Smooth muscle cell (in vitro differentiated cells): ENCODE data around the gene ZNF335. TPM values are rescaled to one million over a fixed set of nuclear protein-coding genes. Genes with fewer than 3 reads are reported as not detected.

Experiments
- DNase-seq: peaks from one replicate; lab custom pipeline; 2025; ENCODE audit not compliant: unreplicated experiment; lab: John Stamatoyannopoulos, UW
- H2AFZ ChIP-seq: fragments of 200-600 bp; sonication (generic); 2 replicates; pipeline ENCODE4 v1.6.0; 2016; ENCODE audit warnings: antibody characterized with exemption, low read depth, mild to moderate bottlenecking
- H3F3A ChIP-seq: fragments of 200-600 bp; sonication (generic); 2 replicates; pipeline ENCODE4 v1.6.0; 2017; ENCODE audit warnings: antibody characterized with exemption, low read depth
- H3K27ac ChIP-seq: fragments of 200-600 bp; sonication (generic); 2 replicates; pipeline ENCODE4 v1.5.1; 2016; ENCODE audit warnings: low read depth, mild to moderate bottlenecking
- H3K27me3 ChIP-seq: fragments of 200-600 bp; sonication (generic); 2 replicates; pipeline ENCODE4 v1.6.1; 2016; ENCODE audit warnings: low read depth, mild to moderate bottlenecking
- H3K36me3 ChIP-seq: fragments of 200-600 bp; sonication (generic); 2 replicates; pipeline ENCODE4 v1.5.1; 2016; ENCODE audit warnings: low read depth
- H3K4me1 ChIP-seq: fragments of 200-600 bp; sonication (generic); 2 replicates; pipeline ENCODE4 v1.5.1; 2016; ENCODE audit warnings: low read depth
- H3K4me2 ChIP-seq: fragments of 200-600 bp; sonication (generic); 2 replicates; pipeline ENCODE4 v1.6.0; 2016; ENCODE audit warnings: mild to moderate bottlenecking
- H3K4me3 ChIP-seq: fragments of 200-600 bp; sonication (generic); 2 replicates; pipeline ENCODE4 v1.5.1; 2016; ENCODE audit warnings: mild to moderate bottlenecking
- H3K79me2 ChIP-seq: fragments of 200-600 bp; sonication (generic); 2 replicates; pipeline ENCODE4 v1.6.0; 2016; ENCODE audit warnings: low read depth, mild to moderate bottlenecking
- H3K9ac ChIP-seq: fragments of 200-600 bp; sonication (generic); 2 replicates; pipeline ENCODE4 v1.6.0; 2016; ENCODE audit warnings: low read depth
- H3K9me3 ChIP-seq: fragments of 200-600 bp; sonication (generic); replicated peaks from 2 replicates; pipeline ENCODE4 v1.5.1; 2016; ENCODE audit warnings: low read depth
- H4K20me1 ChIP-seq: fragments of 200-600 bp; sonication (generic); 2 replicates; pipeline ENCODE4 v1.6.0; 2016; ENCODE audit warnings: low read depth
- CTCF ChIP-seq: fragments of 200-600 bp; sonication (generic); IDR thresholded peaks from 2 replicates; pipeline ENCODE4 v1.5.1; 2017; ENCODE audit warnings: borderline replicate concordance, mild to moderate bottlenecking, antibody characterized with exemption; ENCODE audit not compliant: insufficient read depth, poor library complexity, severe bottlenecking
- WGBS: methylation state at CpG from one replicate; pipeline ENCODE4 v1.1.7; 2016; ENCODE audit warnings: low lambda C conversion rate; 5-methylcytosine and 5-hydroxymethylcytosine counted together
- polyA plus RNA-seq: library from polyadenylated mRNA; unstranded; fragments of >200 nt; fragmentation: Nextera tagmentation; extraction: Ambion mirVana; gene quantifications from 2 replicates; pipeline ENCODE4 v1.2.1, GENCODE V29; 2016
- total RNA-seq: library from RNA; depleted of rRNA; stranded (reverse); fragments of >200 nt; gene quantifications from 2 replicates; pipeline ENCODE4 v1.2.3, GENCODE V29; 2014

The ZNF335 gene
- total and polyA plus RNA-seq, 2 experiments from 2014 or later: 11.2 to 14.2 TPM

DNA sequence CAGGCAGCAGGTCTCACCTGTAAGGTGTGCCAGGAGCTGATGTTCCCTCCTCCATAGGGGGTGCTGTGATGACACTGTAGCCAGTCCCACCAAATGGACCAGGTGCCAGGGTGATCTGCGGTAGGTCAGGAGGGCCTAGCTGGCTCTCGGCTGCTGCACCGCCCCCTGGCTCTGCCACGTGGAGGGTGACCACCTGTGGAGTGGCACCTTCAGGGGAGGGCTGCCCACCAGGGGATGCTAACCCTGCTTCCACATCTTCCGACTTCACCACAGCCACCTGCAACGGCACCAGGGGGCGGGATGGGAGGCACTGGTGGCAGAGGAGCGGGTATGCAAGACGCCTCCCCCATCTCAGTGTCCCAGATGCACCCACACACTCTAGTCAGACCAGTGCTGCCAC lies 18.3 kb downstream of the ZNF335 start:
- WGBS: 96% methylated on average over 9 of the region's 9 CpGs
- Histone ChIP-seq H3F3A (peaks cover 8% of the 10 kb centered on the region), H3K9me3 (no peaks in the 10 kb centered on the region), H3K79me2 (no peaks in the 10 kb centered on the region), H3K27me3 (no peaks in the 10 kb centered on the region), H3K27ac (no peak overlapping the region), H3K9ac (no peak overlapping the region), H4K20me1 (no peaks in the 10 kb centered on the region), H3K4me2 (no peak overlapping the region), H3K4me3 (no peak overlapping the region), H3K4me1 (no peaks in the 10 kb centered on the region), H3K36me3 (peaks cover 6% of the 10 kb centered on the region), H2AFZ (no peak overlapping the region)
- TF ChIP-seq CTCF: no peak
- no peak for DNase-seq

GRCh38 chr20:45952861-45953260 lies 19.1 kb downstream of the ZNF335 start:
- Histone ChIP-seq H3K4me2 (no peak overlapping the region), H3K9ac (no peak overlapping the region), H3F3A (peaks cover 8% of the 10 kb centered on the region), H3K36me3 (no peaks in the 10 kb centered on the region), H3K4me1 (no peaks in the 10 kb centered on the region), H4K20me1 (no peaks in the 10 kb centered on the region), H2AFZ (no peak overlapping the region), H3K27ac (no peak overlapping the region), H3K4me3 (no peak overlapping the region), H3K79me2 (no peaks in the 10 kb centered on the region), H3K9me3 (no peaks in the 10 kb centered on the region), H3K27me3 (no peaks in the 10 kb centered on the region)
- over 99% methylated on average over 5 of the region's 5 CpGs for WGBS
- TF ChIP-seq CTCF: no peak
- no peak for DNase-seq

DNA sequence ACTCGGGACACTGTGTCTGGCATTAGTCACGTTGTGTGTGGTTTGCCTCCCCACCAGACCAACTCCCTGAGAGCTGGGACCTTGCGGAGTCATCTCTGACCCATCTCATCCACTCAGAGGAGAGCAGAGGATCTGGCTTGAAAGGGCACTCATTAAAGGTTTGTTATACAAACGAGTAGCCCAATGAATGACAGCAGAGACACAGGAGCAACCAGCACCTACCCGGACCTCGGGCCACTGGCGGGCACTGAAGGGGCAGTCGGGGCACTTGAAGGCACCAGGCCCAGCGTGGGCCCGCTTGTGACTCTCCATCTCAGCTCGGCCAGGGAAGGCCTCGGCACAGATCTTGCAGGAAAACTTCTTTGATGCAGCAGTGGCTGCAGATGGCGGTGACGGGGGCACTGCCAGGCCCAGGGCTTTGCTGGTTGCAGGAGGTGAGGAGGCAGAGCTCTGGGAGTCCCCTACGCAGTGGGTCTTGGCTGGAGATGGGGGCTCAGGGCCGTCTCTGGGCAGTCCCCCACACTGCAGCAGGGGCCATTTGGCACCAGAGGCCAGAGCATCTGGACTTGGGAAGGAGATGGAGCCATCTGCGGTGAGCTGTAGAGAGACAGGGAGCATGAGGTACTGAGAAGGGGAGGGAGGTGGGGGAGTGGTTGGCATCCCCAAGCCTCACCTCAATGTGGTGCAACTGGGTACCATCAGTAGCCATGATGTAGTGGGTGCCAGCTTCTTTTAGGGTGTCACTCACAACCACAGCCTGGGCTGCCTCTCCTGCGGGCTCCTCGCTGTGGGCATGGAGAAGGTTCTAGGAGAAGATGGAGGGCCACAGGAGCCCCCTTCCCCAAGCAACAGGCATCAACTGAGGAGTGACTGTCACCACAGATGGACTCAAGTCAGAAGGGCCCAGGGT lies 19.8 kb downstream of the ZNF335 start:
- H4K20me1 ChIP-seq: no peaks in the 10 kb centered on the region
- H3F3A ChIP-seq: peaks cover 8% of the 10 kb centered on the region
- H3K27ac ChIP-seq: no peak overlapping the region
- H3K9ac ChIP-seq: no peak overlapping the region
- no peaks in the 10 kb centered on the region for H3K27me3 ChIP-seq
- no peaks in the 10 kb centered on the region for H3K9me3 ChIP-seq
- WGBS: 98% methylated on average over 19 of the region's 19 CpGs
- no peaks in the 10 kb centered on the region for H3K79me2 ChIP-seq
- no peak overlapping the region for H3K4me2 ChIP-seq
- H3K4me1 ChIP-seq: no peaks in the 10 kb centered on the region
- no peak overlapping the region for H2AFZ ChIP-seq
- H3K36me3 ChIP-seq: no peaks in the 10 kb centered on the region
- no peak overlapping the region for H3K4me3 ChIP-seq
- no peak for DNase-seq
- TF ChIP-seq CTCF: no peak

DNA sequence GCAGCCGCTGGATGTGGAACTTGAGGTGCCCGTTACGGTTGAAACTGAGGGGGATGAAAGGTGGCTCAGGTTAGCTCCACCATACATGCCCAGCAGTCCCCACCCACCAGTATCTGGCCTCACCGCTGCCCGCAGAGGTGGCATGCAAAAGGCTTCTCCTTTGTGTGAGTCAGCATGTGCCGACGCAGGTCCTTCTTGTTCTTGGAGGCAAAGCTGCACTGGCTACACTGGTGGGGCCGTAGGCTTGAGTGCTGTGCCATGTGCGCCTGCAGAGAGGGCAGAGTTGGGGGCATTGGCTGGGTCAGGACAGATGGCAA lies 21.7 kb downstream of the ZNF335 start:
- Histone ChIP-seq H3K79me2 (no peaks in the 10 kb centered on the region), H3K27ac (no peak overlapping the region), H3K9me3 (no peaks in the 10 kb centered on the region), H3K9ac (no peak overlapping the region), H2AFZ (no peak overlapping the region), H3K36me3 (no peaks in the 10 kb centered on the region), H4K20me1 (no peaks in the 10 kb centered on the region), H3K4me1 (no peaks in the 10 kb centered on the region), H3K27me3 (no peaks in the 10 kb centered on the region), H3K4me2 (no peak overlapping the region), H3K4me3 (no peak overlapping the region), H3F3A (peaks cover 8% of the 10 kb centered on the region)
- 96% methylated on average over 9 of the region's 9 CpGs for WGBS
- no peak for DNase-seq
- no peak for TF ChIP-seq CTCF
